NCI-H1436 (cell line): ENCODE measurements around the gene ADIPOQ.
"Not testable (repeated sequence)": the region's sequence is repeated elsewhere in the genome, so short reads cannot be mapped to it uniquely, and the experiment has no call there.

ENCODE experiments used
- DNase-seq: peaks from one replicate; lab custom pipeline; 2025; lab: John Stamatoyannopoulos, UW

Gene ADIPOQ

GRCh38 chr3:186826410-186826975 is 16.0 kb upstream of the ADIPOQ start:
- no peak for DNase-seq

- DNase-seq = peak; percentile 91
Observed at GRCh38 chr3:186826976-186827857, 15.3 kb upstream of the ADIPOQ start.

GRCh38 chr3:186828340-186828739 is 14.2 kb upstream of the ADIPOQ start:
- DNase-seq = no peak

GRCh38 chr3:186831798-186832197 is 10.7 kb upstream of the ADIPOQ start:
- DNase-seq = no peak

- no peak for DNase-seq
Observed at GRCh38 chr3:186832276-186832675, 10.2 kb upstream of the ADIPOQ start.

GRCh38 chr3:186839874-186840641 is 2.5 kb upstream of the ADIPOQ start:
- DNase-seq = no peak

GRCh38 chr3:186841620-186842019 is 890 bp upstream of the ADIPOQ start:
- DNase-seq = no peak

- DNase-seq = no peak
Observed at GRCh38 chr3:186843039-186843432, 526 bp downstream of the ADIPOQ start.

- DNase-seq = no peak
Observed at GRCh38 chr3:186844908-186845307, 2.4 kb downstream of the ADIPOQ start.

- no peak for DNase-seq
Observed at GRCh38 chr3:186845756-186846155, 3.2 kb downstream of the ADIPOQ start.

- no peak for DNase-seq
Observed at GRCh38 chr3:186847437-186847836, 4.9 kb downstream of the ADIPOQ start.

GRCh38 chr3:186849374-186849975 is 7.0 kb downstream of the ADIPOQ start:
- DNase-seq = peak; percentile 71

GRCh38 chr3:186851835-186852234 is 9.3 kb downstream of the ADIPOQ start:
- DNase-seq = not testable (repeated sequence)

GRCh38 chr3:186852994-186853393 is 10.5 kb downstream of the ADIPOQ start:
- no peak for DNase-seq

- no peak for DNase-seq
Observed at GRCh38 chr3:186854146-186854545, 11.6 kb downstream of the ADIPOQ start.

GRCh38 chr3:186854954-186855353 is 12.4 kb downstream of the ADIPOQ start:
- DNase-seq = no peak

- DNase-seq = no peak
Observed at GRCh38 chr3:186857743-186858142, 15.2 kb downstream of the ADIPOQ start.

GRCh38 chr3:186865215-186865853 is 22.8 kb downstream of the ADIPOQ start:
- not testable (repeated sequence) for DNase-seq

GRCh38 chr3:186866095-186866494 is 23.6 kb downstream of the ADIPOQ start:
- not testable (repeated sequence) for DNase-seq

GRCh38 chr3:186869253-186870100 is 27.0 kb downstream of the ADIPOQ start:
- DNase-seq = no peak
